Fibroblast of villous mesenchyme (primary cell): ENCODE measurements around the gene DRD3. TPM values are rescaled to one million over a fixed set of nuclear protein-coding genes. Genes with fewer than 3 reads are reported as not detected.

Source experiments
- DNase-seq: peaks from one replicate; pipeline ENCODE4 v3.0.0-alpha.2; 2010; ENCODE audit warnings: low read depth
- H3K4me3 ChIP-seq: 2 replicates; pipeline ENCODE4 v1.5.1; 2011; ENCODE audit warnings: low read depth, mild to moderate bottlenecking, low read length
- CTCF ChIP-seq: IDR thresholded peaks from 2 replicates; pipeline ENCODE4 v1.5.1; 2012; ENCODE audit warnings: low read depth, mild to moderate bottlenecking, low read length; ENCODE audit not compliant: insufficient read depth
- total RNA-seq: library from RNA; depleted of rRNA; stranded (reverse); fragments of >200 nt; gene quantifications from 2 replicates; pipeline ENCODE4 v1.2.3, GENCODE V29; 2012

DRD3 gene
- total RNA-seq, 1 donor: not detected

GRCh38 chr3:114219741-114220140 lies 40.9 kb upstream of the DRD3 start:
- TF ChIP-seq CTCF: no peak
- no peak overlapping the region for H3K4me3 ChIP-seq
- DNase-seq: no peak

- no peak for DNase-seq
- TF ChIP-seq CTCF: no peak
- no peak overlapping the region for H3K4me3 ChIP-seq
Observed at GRCh38 chr3:114218578-114219185, 39.8 kb upstream of the DRD3 start.

GRCh38 chr3:114218006-114218405 lies 39.2 kb upstream of the DRD3 start:
- H3K4me3 ChIP-seq: no peak overlapping the region
- TF ChIP-seq CTCF: no peak
- DNase-seq: no peak

GRCh38 chr3:114217266-114217665 lies 38.4 kb upstream of the DRD3 start:
- TF ChIP-seq CTCF: no peak
- no peak for DNase-seq
- H3K4me3 ChIP-seq: no peak overlapping the region

GRCh38 chr3:114216186-114216970 lies 37.5 kb upstream of the DRD3 start:
- no peak overlapping the region for H3K4me3 ChIP-seq
- no peak for DNase-seq

GRCh38 chr3:114214542-114215341 lies 35.9 kb upstream of the DRD3 start:
- DNase-seq: no peak
- no peak for TF ChIP-seq CTCF
- no peak overlapping the region for H3K4me3 ChIP-seq

More at GRCh38 chr3:114216186-114216970, 37.5 kb upstream of the DRD3 start:
- TF ChIP-seq CTCF: no peak
